Neural cell (in vitro differentiated cells): ENCODE measurements around the gene WDR20. TPM values are rescaled to one million over a fixed set of nuclear protein-coding genes. Genes with fewer than 3 reads are reported as not detected.

ENCODE experiments used
- H2AFZ ChIP-seq: fragments of 200-600, 300-800 bp; sonication (generic), shearing (Covaris generic); 2 replicates; pipeline ENCODE4 v1.6.0; 2014; ENCODE audit warnings: low read depth, mild to moderate bottlenecking, antibody characterized with exemption, low read length, moderate library complexity
- H3F3A ChIP-seq: fragments of 200-600 bp; shearing (Covaris generic); 2 replicates; pipeline ENCODE4 v1.6.1; 2016; ENCODE audit warnings: mild to moderate bottlenecking, moderate library complexity, mixed read lengths, antibody characterized with exemption, low read length; ENCODE audit not compliant: insufficient read depth, poor library complexity, severe bottlenecking
- H3K27ac ChIP-seq: fragments of 200-600, 300-800 bp; sonication (generic), shearing (Covaris generic); 2 replicates; pipeline ENCODE4 v1.5.1; 2014; ENCODE audit warnings: mild to moderate bottlenecking, low read length, moderate library complexity
- H3K27me3 ChIP-seq: fragments of 300-800, 200-600 bp; sonication (generic), shearing (Covaris generic); 2 replicates; pipeline ENCODE4 v1.6.0; 2014; ENCODE audit warnings: mild to moderate bottlenecking, low read depth, low read length, moderate library complexity; ENCODE audit not compliant: insufficient read depth
- H3K36me3 ChIP-seq: fragments of 300-800, 200-600 bp; sonication (generic), shearing (Covaris generic); 2 replicates; pipeline ENCODE4 v1.5.1; 2014; ENCODE audit warnings: mild to moderate bottlenecking, antibody characterized with exemption, low read length, moderate library complexity; ENCODE audit not compliant: insufficient read depth
- H3K4me2 ChIP-seq: fragments of 300-800, 200-600 bp; sonication (generic), shearing (Covaris generic); 2 replicates; pipeline ENCODE4 v1.6.0; 2014; ENCODE audit warnings: mild to moderate bottlenecking, low read length
- H3K4me3 ChIP-seq: fragments of 300-800, 200-600 bp; sonication (generic), shearing (Covaris generic); 2 replicates; pipeline ENCODE4 v1.5.1; 2014; ENCODE audit warnings: mild to moderate bottlenecking, low read length, moderate library complexity
- H3K79me2 ChIP-seq: fragments of 200-600 bp; shearing (Covaris generic); replicated peaks from 2 replicates; pipeline ENCODE4 v1.6.0; 2014; ENCODE audit warnings: mild to moderate bottlenecking, low read length, moderate library complexity; ENCODE audit not compliant: insufficient read depth
- H3K9ac ChIP-seq: fragments of 300-800, 200-600 bp; sonication (generic), shearing (Covaris generic); 2 replicates; pipeline ENCODE4 v1.6.1; 2016; ENCODE audit warnings: mild to moderate bottlenecking, low read length, mixed read lengths
- H3K9me2 ChIP-seq: fragments of 200-600 bp; shearing (Covaris generic); 2 replicates; pipeline ENCODE4 v1.6.1; 2016; ENCODE audit warnings: mild to moderate bottlenecking, low read length, mixed read lengths; ENCODE audit not compliant: insufficient read depth
- H3K9me3 ChIP-seq: fragments of 200-600, 300-800 bp; sonication (generic), shearing (Covaris generic); 2 replicates; pipeline ENCODE4 v1.6.1; 2016; ENCODE audit warnings: mild to moderate bottlenecking, mixed run types, low read length, moderate library complexity, mixed read lengths
- H4K20me1 ChIP-seq: fragments of 200-600 bp; shearing (Covaris generic); 2 replicates; pipeline ENCODE4 v1.6.1; 2016; ENCODE audit warnings: mild to moderate bottlenecking, mixed run types; ENCODE audit not compliant: insufficient read depth
- EP300 ChIP-seq: fragments of 450-650 bp; conservative IDR thresholded peaks from 2 replicates; pipeline ENCODE4 v1.6.1; 2014; ENCODE audit warnings: antibody characterized with exemption, mild to moderate bottlenecking, moderate library complexity; ENCODE audit not compliant: poor library complexity, severe bottlenecking
- EZH2 ChIP-seq: fragments of 200-600, 300-800 bp; shearing (Covaris generic), sonication (generic); IDR thresholded peaks from 2 replicates; pipeline ENCODE4 v1.6.1; 2014; ENCODE audit warnings: antibody characterized with exemption, low read length, borderline replicate concordance, mild to moderate bottlenecking; ENCODE audit not compliant: insufficient read depth, poor library complexity, severe bottlenecking
- MXI1 ChIP-seq: fragments of 450-650 bp; conservative IDR thresholded peaks from 2 replicates; pipeline ENCODE4 v1.6.1; 2014; ENCODE audit warnings: antibody characterized with exemption, mild to moderate bottlenecking; ENCODE audit not compliant: poor library complexity, severe bottlenecking
- POLR2AphosphoS5 ChIP-seq: IDR thresholded peaks from 2 replicates; pipeline ENCODE4 v1.6.1; 2012
- RAD21 ChIP-seq: fragments of 450-650 bp; conservative IDR thresholded peaks from 2 replicates; pipeline ENCODE4 v1.6.1; 2014; ENCODE audit warnings: antibody characterized with exemption, mild to moderate bottlenecking, moderate library complexity
- SMC3 ChIP-seq: fragments of 450-650 bp; conservative IDR thresholded peaks from 2 replicates; pipeline ENCODE4 v1.6.1; 2014; ENCODE audit warnings: antibody characterized with exemption, mild to moderate bottlenecking, moderate library complexity; ENCODE audit not compliant: poor library complexity
- TAF1 ChIP-seq: IDR thresholded peaks from 2 replicates; pipeline ENCODE4 v1.6.1; 2012; ENCODE audit warnings: low read depth
- polyA plus RNA-seq: library from polyadenylated mRNA; depleted of rRNA; stranded (reverse); fragments of >200 nt; gene quantifications from 2 replicates; pipeline ENCODE4 v1.2.3, GENCODE V29; 2014
- TF ChIP-seq, protein P1 (sequence below): fragments of 450-650 bp; IDR thresholded peaks from 2 replicates; pipeline ENCODE4 v1.5.1; 2014; ENCODE audit warnings: antibody characterized with exemption, mild to moderate bottlenecking, moderate library complexity; ENCODE audit not compliant: poor library complexity, severe bottlenecking
- TF ChIP-seq, protein P2 (sequence below): IDR thresholded peaks from 2 replicates; pipeline ENCODE4 v1.6.1; 2012; ENCODE audit warnings: borderline replicate concordance

WDR20 gene
- polyA plus RNA-seq, 1 donor from 2014 or later = 28.6 TPM

DNA sequence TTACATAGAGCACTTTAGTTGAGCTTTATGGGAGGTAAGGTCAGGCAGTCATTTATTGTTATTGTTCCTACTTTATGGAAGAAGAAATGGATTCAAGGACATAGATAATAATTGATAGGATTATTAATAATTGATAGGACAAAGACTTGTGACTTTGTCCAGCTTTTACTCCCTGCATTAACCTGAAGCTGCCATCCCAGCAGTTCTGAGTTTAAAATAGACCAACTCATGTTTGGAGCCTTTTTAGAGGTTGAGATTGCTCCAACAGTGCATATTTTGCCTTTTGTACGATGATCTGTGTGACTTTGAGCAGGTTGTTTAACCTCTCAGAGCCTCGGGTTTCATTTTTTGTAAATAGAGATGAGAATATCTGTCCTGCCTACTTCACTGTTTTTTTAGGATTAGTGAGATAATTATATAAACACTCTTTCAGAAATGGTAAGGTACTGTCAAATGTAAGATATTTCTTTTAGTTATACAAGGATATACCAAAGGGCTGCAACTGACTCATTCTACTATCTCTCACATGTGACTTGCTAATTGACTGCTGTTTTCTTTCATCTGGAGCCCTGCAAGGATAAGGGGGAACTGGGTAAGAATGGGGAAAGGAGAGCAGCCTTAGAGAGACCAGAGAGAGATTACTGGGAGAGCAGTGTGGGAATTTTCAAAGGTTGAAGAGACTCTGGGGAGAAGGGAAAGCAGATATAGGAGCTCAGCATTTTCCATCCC, 15.3 kb downstream of the WDR20 start:
- Histone ChIP-seq H3F3A (no peaks in the 10 kb centered on the region), H3K9me3 (no peaks in the 10 kb centered on the region), H2AFZ (no peak overlapping the region), H3K9ac (no peak overlapping the region), H3K27me3 (no peaks in the 10 kb centered on the region), H3K4me2 (peak overlapping the region; percentile 6), H3K4me3 (no peak overlapping the region), H3K36me3 (no peaks in the 10 kb centered on the region), H3K79me2 (peaks cover 19% of the 10 kb centered on the region), H3K27ac (no peak overlapping the region), H4K20me1 (no peaks in the 10 kb centered on the region), H3K9me2 (no peaks in the 10 kb centered on the region)
- TF ChIP-seq, protein P1, sequence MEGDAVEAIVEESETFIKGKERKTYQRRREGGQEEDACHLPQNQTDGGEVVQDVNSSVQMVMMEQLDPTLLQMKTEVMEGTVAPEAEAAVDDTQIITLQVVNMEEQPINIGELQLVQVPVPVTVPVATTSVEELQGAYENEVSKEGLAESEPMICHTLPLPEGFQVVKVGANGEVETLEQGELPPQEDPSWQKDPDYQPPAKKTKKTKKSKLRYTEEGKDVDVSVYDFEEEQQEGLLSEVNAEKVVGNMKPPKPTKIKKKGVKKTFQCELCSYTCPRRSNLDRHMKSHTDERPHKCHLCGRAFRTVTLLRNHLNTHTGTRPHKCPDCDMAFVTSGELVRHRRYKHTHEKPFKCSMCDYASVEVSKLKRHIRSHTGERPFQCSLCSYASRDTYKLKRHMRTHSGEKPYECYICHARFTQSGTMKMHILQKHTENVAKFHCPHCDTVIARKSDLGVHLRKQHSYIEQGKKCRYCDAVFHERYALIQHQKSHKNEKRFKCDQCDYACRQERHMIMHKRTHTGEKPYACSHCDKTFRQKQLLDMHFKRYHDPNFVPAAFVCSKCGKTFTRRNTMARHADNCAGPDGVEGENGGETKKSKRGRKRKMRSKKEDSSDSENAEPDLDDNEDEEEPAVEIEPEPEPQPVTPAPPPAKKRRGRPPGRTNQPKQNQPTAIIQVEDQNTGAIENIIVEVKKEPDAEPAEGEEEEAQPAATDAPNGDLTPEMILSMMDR = no peak
- TF ChIP-seq POLR2AphosphoS5 (no peak), SMC3 (no peak), RAD21 (no peak)

DNA sequence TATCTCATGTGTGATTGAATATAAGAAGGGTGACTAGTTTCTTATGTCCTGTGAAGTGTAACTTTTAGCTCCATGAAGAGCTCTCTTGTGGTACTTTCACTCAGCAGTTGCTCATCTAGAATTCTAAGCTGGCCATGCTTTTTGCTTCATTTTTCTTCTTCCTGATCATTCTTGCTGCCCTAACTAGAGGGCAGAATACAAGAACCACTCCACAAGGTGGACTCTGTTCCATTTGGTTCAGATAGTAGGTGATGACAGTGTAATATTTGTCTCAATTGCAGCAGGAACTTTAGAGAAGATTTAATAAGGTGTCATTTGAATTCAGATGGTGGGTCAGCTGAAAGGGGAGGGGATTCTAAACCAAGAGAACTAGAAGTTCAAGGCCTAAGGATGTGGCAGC, 17.6 kb downstream of the WDR20 start:
- H2AFZ ChIP-seq = no peak overlapping the region
- no peaks in the 10 kb centered on the region for H4K20me1 ChIP-seq

DNA sequence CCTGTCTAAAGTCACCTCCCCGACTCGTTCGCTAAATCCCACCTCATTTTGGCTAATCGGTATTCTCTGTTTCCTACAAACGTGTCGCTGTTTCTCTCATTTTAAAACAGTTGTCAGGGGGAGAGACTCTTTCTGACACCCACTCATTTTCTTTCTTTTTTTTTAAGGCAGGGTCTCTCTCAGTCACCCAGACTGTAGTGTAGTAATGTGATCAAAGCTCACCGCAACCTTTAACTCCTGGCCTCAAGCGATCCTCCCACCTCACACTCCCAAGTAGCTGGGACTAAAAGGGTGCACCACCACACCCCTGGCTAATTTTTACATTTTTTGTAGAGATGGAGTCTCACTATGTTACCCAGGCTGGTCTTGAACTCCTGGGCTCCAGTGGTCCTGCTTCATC, 19.1 kb downstream of the WDR20 start:
- no peaks in the 10 kb centered on the region for H3K27me3 ChIP-seq
- H3K36me3 ChIP-seq = no peaks in the 10 kb centered on the region
- no peaks in the 10 kb centered on the region for H3F3A ChIP-seq
- TF ChIP-seq TAF1 = no peak
- TF ChIP-seq EP300 = no peak
- no peak for TF ChIP-seq RAD21
- TF ChIP-seq, protein P1 = no peak
- no peak for TF ChIP-seq SMC3
- TF ChIP-seq MXI1 = no peak
- TF ChIP-seq POLR2AphosphoS5 = no peak
- TF ChIP-seq, protein P2, sequence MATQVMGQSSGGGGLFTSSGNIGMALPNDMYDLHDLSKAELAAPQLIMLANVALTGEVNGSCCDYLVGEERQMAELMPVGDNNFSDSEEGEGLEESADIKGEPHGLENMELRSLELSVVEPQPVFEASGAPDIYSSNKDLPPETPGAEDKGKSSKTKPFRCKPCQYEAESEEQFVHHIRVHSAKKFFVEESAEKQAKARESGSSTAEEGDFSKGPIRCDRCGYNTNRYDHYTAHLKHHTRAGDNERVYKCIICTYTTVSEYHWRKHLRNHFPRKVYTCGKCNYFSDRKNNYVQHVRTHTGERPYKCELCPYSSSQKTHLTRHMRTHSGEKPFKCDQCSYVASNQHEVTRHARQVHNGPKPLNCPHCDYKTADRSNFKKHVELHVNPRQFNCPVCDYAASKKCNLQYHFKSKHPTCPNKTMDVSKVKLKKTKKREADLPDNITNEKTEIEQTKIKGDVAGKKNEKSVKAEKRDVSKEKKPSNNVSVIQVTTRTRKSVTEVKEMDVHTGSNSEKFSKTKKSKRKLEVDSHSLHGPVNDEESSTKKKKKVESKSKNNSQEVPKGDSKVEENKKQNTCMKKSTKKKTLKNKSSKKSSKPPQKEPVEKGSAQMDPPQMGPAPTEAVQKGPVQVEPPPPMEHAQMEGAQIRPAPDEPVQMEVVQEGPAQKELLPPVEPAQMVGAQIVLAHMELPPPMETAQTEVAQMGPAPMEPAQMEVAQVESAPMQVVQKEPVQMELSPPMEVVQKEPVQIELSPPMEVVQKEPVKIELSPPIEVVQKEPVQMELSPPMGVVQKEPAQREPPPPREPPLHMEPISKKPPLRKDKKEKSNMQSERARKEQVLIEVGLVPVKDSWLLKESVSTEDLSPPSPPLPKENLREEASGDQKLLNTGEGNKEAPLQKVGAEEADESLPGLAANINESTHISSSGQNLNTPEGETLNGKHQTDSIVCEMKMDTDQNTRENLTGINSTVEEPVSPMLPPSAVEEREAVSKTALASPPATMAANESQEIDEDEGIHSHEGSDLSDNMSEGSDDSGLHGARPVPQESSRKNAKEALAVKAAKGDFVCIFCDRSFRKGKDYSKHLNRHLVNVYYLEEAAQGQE = no peak
- no peak for TF ChIP-seq EZH2
- H2AFZ ChIP-seq = no peak overlapping the region
- H3K27ac ChIP-seq = no peak overlapping the region
- H3K79me2 ChIP-seq = peaks cover 24% of the 10 kb centered on the region
- no peak overlapping the region for H3K4me3 ChIP-seq
- no peaks in the 10 kb centered on the region for H4K20me1 ChIP-seq
- H3K9me2 ChIP-seq = no peaks in the 10 kb centered on the region
- no peak overlapping the region for H3K4me2 ChIP-seq
- no peaks in the 10 kb centered on the region for H3K9me3 ChIP-seq
- H3K9ac ChIP-seq = no peak overlapping the region

More for the DNA sequence above, 17.6 kb downstream of the WDR20 start:
- no peaks in the 10 kb centered on the region for H3K36me3 ChIP-seq
- TF ChIP-seq MXI1 = no peak
- no peak overlapping the region for H3K9ac ChIP-seq
- H3F3A ChIP-seq = no peaks in the 10 kb centered on the region
- no peak overlapping the region for H3K27ac ChIP-seq
- H3K9me2 ChIP-seq = no peaks in the 10 kb centered on the region
- no peak overlapping the region for H3K4me3 ChIP-seq
- H3K79me2 ChIP-seq = peaks cover 25% of the 10 kb centered on the region
- no peaks in the 10 kb centered on the region for H3K27me3 ChIP-seq
- H3K9me3 ChIP-seq = no peaks in the 10 kb centered on the region
- no peak overlapping the region for H3K4me2 ChIP-seq
